Rectal smooth muscle tissue (tissue), 1 donor: ENCODE data around the gene ZNF618.

ENCODE experiments used
- H3K27ac ChIP-seq: one replicate; pipeline ENCODE4 v1.7.0; 2013; ENCODE audit warnings: low read depth, low read length, inconsistent platforms
- H3K27me3 ChIP-seq: one replicate; pipeline ENCODE4 v1.7.0; 2013; ENCODE audit warnings: low read length; ENCODE audit not compliant: control insufficient read depth, insufficient read depth
- H3K36me3 ChIP-seq: one replicate; pipeline ENCODE4 v1.7.0; 2013; ENCODE audit warnings: low read length; ENCODE audit not compliant: control insufficient read depth, insufficient read depth
- H3K4me1 ChIP-seq: one replicate; pipeline ENCODE4 v1.7.0; 2013; ENCODE audit warnings: low read length; ENCODE audit not compliant: control insufficient read depth, insufficient read depth
- H3K4me3 ChIP-seq: one replicate; pipeline ENCODE4 v1.7.0; 2013; ENCODE audit warnings: low read length
- H3K9ac ChIP-seq: one replicate; pipeline ENCODE4 v1.7.0; 2013; ENCODE audit warnings: low read length

ZNF618 gene

DNA sequence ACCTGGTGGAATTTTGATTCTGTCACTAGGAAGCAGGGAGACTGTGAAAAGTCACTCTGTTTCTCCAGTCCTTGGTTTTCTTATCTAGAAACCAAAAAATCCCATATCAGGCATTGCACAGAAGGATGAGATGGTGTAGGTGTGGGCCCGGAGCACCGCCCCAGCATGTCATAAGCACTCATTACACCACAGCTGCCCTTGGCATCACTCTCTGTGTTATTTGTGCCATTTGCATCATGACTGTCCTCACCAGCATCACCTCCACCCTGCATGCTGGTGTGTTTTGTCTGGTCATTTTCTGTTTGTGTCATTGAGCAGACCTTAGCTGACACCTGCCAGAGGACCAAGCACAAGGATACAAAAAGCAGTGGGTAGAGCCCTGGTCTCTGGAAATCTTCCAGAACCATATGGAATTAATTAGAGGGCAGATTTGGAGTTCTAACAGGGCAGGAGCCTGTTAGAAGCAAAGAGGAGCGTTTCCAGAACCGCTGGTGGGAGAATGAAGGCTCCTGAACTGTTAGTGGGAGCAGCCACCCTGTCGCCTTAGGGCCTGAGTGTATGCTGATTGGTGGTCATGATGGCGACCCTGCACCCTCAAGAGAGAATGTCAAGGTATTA is 102.7 kb downstream of the ZNF618 start:
- Histone ChIP-seq H3K4me3 (no peak overlapping the region), H3K27me3 (no peaks in the 10 kb centered on the region), H3K9ac (no peak overlapping the region), H3K36me3 (peaks cover 5% of the 10 kb centered on the region), H3K4me1 (no peaks in the 10 kb centered on the region), H3K27ac (no peak overlapping the region)

DNA sequence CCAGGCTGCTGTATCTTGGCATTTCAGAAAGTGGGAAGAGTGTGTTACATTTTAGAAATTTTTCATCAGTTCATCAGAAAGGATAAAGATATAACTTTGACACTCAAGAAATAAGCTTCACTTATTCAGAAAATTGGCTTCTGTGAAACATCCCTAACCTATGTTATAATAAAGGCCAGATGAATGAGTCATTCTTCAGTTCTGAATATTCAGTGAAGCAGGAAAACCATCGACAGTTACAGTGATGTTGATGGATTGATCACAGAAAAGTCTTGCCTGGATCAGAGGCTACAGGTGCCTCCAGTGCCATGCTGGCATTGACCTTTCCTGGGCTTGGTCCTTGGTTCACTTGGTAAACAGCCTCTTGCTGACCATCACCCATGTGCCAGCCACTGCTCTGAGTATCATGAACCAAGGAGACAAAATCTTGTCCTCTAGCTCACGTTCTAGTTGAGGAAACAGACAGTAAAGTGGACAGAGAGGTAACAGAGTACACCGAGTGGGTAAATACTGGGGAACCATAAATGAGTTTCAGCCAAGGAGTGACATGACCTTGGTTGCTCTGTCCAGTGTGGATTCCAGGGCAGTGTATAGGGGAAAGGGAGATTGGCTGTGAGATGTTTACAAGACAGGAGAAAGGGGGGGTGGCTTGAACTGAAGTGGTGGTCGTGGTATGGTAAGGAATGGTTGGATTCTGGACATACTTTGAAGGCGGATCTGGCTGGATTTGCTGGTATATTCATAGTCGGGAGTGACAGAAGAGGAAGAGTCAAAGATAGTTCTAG is 103.4 kb downstream of the ZNF618 start:
- Histone ChIP-seq H3K9ac (no peak overlapping the region), H3K4me3 (no peak overlapping the region), H3K36me3 (peaks cover 5% of the 10 kb centered on the region), H3K4me1 (no peaks in the 10 kb centered on the region), H3K27ac (no peak overlapping the region), H3K27me3 (no peaks in the 10 kb centered on the region)

DNA sequence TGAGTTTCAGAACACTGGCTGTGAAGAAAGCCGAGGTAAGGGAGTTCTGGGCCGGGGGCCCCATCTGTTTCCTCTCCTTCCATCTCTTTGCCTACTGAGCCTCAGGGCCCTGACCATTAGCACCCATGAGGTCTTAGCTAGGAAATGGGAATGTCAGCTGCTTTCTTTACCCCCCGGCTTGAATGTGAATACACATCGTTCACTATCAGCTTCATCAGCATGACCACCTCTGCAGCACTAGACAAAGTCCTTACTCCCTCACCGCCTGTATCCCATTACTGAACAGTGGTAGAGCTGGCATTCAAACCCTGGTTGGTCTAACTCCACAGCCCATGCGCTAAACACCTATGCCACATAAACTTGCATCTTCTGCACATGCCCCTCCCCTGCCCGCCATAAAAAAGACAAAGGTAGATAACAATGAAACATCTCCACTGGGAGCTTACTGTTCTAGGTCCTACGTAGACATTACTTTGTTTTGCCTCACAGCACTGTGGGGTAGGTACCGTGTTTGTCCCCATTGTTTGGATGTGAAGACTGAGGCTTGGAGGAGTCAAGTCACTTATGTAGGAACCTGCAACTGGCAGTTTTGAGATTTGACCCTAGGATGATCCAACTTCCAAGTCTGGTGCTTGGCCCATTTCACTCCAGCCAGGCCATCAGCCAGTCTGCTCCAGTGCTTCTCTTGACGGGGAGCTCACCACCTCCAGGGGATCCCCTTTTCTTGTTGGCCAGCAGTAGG is 108.7 kb downstream of the ZNF618 start:
- no peak overlapping the region for H3K27ac ChIP-seq
- H3K27me3 ChIP-seq = no peaks in the 10 kb centered on the region
- H3K9ac ChIP-seq = no peak overlapping the region
- peaks cover 5% of the 10 kb centered on the region for H3K36me3 ChIP-seq
- H3K4me3 ChIP-seq = no peak overlapping the region
- H3K4me1 ChIP-seq = no peaks in the 10 kb centered on the region

DNA sequence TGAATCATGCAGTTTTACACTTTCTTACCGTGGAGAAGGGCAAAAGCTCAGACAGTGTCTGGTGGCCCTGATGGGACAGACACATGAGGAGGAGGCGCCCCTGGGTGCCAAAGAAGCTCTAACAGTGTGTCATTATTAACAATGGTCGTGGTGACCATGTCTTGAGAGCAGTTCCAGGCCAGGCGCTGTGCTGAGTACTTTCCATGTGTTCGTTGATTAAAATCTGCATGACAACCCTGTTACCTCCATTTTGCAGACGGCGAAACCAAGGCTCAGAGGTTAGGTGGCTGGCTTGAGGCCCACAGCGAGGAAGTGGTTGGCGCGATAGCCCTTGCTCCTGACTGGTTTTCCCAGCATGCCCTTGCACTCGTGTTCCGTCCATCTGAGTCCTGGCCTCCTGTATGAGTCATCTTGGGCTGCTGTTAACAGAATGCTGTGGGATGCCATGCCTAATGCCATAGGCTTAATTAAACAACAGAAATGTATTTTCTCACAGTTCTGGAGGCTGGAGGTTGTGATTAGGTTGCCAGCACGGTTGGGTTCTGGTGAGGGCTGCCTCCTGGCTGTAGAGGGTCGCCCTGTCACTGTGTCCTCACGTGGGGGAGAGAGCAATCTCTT is 110.0 kb downstream of the ZNF618 start:
- Histone ChIP-seq H3K4me1 (no peaks in the 10 kb centered on the region), H3K27ac (no peak overlapping the region), H3K36me3 (no peaks in the 10 kb centered on the region)

DNA sequence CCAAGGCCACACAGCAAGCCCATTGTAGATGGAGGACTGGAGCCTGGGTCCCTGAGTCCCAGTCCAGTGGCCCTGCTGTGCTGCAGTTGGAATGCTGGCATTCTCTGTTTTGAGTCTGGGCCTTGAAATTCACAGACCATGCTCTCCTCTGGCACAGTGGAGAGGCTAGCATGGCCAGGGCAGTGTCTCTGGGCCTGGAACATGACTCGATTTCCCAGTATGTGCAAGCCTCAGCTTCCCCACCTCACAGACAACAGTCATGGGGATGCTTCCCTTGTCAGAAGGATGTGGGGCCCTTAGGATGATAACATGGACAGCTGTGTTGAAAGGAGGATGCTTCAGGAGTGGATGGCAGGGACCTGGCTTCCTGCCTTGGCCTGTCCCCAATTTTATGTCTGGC is 110.8 kb downstream of the ZNF618 start:
- H3K9ac ChIP-seq = no peak overlapping the region
- H3K4me3 ChIP-seq = no peak overlapping the region
- no peaks in the 10 kb centered on the region for H3K36me3 ChIP-seq
- no peak overlapping the region for H3K27ac ChIP-seq
- H3K27me3 ChIP-seq = no peaks in the 10 kb centered on the region
- no peaks in the 10 kb centered on the region for H3K4me1 ChIP-seq

More for the DNA sequence above, 110.0 kb downstream of the ZNF618 start:
- Histone ChIP-seq H3K27me3 (no peaks in the 10 kb centered on the region), H3K4me3 (no peak overlapping the region), H3K9ac (no peak overlapping the region)

DNA sequence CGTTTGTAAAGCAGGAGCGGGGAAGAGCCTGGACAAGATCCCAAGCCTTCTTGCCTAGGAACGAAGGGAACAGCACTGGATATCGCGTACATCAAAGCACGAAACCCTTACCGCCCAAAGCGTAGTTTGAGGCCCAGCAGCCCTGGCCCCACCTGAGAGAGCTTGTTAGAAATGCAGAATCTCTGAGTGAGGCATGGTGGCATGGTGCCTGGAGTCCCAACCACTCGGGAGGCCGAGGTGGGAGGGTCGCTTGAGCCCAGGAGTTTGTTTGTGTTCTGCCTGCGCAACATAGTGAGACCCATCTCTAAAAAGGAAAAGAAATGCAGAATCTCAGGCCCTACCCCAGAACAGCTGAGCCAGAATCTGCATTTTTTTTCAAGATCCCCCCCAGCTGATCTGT is 111.4 kb downstream of the ZNF618 start:
- Histone ChIP-seq H3K36me3 (no peaks in the 10 kb centered on the region), H3K4me3 (no peak overlapping the region), H3K27me3 (no peaks in the 10 kb centered on the region), H3K4me1 (no peaks in the 10 kb centered on the region), H3K9ac (no peak overlapping the region), H3K27ac (no peak overlapping the region)

DNA sequence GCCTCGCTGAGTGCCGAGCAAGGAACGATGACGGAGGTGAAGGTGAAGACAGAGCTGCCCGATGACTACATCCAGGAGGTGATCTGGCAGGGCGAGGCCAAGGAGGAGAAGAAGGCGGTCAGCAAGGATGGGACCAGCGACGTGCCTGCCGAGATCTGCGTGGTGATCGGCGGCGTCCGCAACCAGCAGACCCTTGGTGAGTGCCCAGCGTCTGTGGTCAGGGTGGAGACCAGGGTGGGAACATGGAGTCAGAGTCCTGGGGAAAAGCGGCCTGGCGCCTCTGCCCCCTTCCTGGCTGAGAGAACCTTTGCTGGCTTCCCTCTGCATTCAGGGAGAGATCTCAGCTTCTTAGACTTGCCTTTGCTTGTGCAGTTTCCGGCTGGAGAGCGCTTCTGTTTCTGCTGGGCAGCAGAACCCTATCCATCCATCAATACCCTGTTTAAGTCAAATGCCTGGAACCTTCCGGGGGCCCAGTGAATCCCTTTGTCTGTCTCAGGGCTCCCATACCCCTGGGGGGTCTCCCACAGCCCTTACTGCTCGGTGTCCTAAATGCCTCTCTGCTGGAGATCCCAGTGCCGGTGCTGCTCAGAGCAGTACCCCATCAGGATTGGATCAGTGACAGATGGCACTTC is 112.4 kb downstream of the ZNF618 start:
- H3K27ac ChIP-seq = no peak overlapping the region
- no peaks in the 10 kb centered on the region for H3K36me3 ChIP-seq
- no peak overlapping the region for H3K4me3 ChIP-seq
- H3K27me3 ChIP-seq = no peaks in the 10 kb centered on the region
- no peaks in the 10 kb centered on the region for H3K4me1 ChIP-seq
- H3K9ac ChIP-seq = no peak overlapping the region

DNA sequence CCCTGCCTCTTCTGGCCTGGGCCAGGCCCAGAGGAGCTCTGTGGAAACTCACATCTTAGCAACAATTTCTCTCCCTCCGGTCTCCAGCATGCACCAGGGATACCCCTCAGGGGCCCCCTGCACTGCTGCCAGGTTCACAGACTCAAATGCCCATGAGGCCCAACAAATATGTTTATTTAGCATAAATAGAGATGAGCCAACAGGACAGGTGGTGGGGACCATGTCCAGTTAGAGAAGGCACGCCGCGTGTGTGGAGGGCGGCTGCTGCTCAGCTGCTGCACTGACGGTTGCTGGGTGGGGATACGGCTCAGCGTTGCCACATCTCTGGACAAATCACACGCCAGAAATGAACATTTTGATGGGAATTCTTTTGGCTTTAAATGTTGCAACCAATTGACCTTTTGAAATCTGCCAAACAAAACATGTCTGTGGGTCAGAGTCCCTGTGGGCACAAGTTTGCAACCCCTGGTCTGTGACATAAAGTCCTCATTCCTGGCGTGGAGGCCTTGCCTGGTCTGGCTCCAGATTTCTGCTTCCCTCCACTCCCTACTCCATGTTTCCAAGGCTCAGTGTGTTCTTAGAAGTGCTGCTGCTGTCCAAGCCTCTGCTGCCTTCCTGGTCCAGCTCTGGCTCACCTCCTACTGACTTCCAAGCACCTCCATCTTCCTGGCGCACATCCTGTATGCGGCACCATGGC is 113.1 kb downstream of the ZNF618 start:
- Histone ChIP-seq H3K27ac (no peak overlapping the region), H3K36me3 (no peaks in the 10 kb centered on the region), H3K4me3 (no peak overlapping the region), H3K9ac (no peak overlapping the region), H3K4me1 (peaks cover 7% of the 10 kb centered on the region), H3K27me3 (no peaks in the 10 kb centered on the region)

DNA sequence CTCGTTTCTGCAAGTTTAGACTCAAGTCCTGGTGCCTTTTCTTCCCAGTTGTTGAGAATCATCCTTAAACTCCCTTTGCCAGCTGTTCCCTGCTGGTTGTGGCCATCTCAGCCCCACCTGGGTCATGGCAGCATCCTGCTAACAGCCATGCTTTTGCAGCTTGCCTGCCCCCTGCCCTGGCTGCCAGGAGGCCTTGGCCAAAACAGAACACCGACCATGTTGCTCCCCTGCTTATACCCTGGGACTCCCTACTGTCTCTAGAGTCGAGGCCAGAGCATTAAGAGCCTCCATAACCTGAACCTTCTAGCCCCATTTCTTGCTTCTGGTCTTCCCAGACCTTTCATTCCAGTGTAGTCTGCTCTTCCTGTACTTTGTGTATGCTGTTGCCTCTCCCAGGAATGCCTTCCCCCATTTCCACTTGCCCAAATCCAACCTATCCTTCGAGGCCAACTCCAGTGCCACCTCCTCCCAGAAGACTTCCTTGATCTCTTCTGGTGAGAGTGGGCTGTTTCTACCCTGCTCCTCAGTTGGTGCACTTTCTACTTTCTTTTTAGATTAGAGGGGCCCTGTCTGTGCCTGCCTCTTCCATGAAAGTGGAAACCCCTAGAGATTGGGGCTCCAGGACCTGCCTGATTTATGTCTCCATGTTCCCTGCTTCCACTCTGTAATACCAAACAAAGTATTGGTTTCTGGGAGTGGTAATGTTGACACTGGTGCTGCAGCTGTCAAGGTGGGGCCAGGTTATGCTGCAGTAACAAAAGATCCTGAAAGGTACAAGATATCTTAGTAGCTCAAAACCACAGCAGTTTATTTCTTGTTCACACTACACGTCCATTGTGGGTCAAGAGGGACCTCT is 113.8 kb downstream of the ZNF618 start:
- Histone ChIP-seq H3K27ac (no peak overlapping the region), H3K4me1 (peaks cover 10% of the 10 kb centered on the region), H3K36me3 (no peaks in the 10 kb centered on the region), H3K4me3 (no peak overlapping the region), H3K9ac (no peak overlapping the region), H3K27me3 (no peaks in the 10 kb centered on the region)

DNA sequence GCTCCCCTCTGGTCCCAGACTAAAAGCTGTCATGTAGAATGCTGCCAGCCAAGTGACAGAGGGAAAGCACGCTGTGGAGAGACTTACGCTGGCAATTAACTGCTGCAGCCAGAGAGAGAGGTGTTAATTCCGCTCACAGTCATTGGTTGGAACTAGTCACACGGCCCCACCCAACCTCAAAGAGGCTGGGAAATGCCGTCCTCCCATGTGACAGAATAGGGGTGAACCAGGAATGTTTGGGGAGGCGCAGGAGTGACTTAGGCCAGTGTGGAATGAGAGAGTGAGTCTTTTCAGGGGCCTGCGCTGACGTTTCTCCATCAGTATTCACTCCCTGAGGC is 114.4 kb downstream of the ZNF618 start:
- H3K27ac ChIP-seq = no peak overlapping the region

DNA sequence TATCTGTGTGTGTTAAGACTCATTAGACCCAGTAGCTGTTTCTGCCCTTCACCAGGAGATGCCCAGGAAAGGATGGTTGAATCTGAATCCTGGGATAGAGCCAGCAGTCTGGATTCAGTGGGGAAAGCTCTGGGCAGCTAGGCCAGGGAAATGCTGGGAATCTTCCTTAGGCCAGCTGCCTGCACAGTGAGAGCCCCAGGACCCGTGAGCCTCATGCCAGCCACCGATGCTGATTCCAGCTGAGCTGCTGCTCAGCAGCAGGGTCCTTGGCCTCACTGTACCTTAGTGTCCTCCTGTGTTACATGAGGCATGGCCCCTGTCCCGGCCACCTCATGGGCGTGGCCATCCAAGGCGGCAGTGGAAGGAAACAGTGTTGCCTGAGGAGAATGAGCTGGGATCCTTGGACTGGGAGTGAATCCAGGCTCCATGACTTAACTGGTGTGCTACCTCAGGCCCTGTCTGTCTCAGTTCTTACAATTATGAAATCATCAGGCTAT is 114.9 kb downstream of the ZNF618 start:
- Histone ChIP-seq H3K27ac (no peak overlapping the region), H3K27me3 (no peaks in the 10 kb centered on the region), H3K4me1 (peaks cover 10% of the 10 kb centered on the region), H3K36me3 (no peaks in the 10 kb centered on the region), H3K4me3 (no peak overlapping the region), H3K9ac (no peak overlapping the region)

More for the DNA sequence above, 114.4 kb downstream of the ZNF618 start:
- no peak overlapping the region for H3K4me3 ChIP-seq
- H3K9ac ChIP-seq = no peak overlapping the region
- no peaks in the 10 kb centered on the region for H3K27me3 ChIP-seq
- H3K36me3 ChIP-seq = no peaks in the 10 kb centered on the region
- H3K4me1 ChIP-seq = peaks cover 10% of the 10 kb centered on the region
